SU-DHL-6 (cell line): ENCODE results near the gene RARS1.

ENCODE experiments used
- H2AFZ ChIP-seq: fragments of 200-600 bp; sonication (generic); 2 replicates; pipeline ENCODE4 v1.6.1; 2014; ENCODE audit warnings: low read depth, mild to moderate bottlenecking, moderate library complexity, mixed read lengths, antibody characterized with exemption, low read length; ENCODE audit not compliant: severe bottlenecking
- H3F3A ChIP-seq: fragments of 200-600 bp; shearing (Covaris generic); 2 replicates; pipeline ENCODE4 v1.6.0; 2016; ENCODE audit warnings: antibody characterized with exemption, mild to moderate bottlenecking; ENCODE audit not compliant: insufficient read depth
- H3K27ac ChIP-seq: fragments of 200-600 bp; sonication (generic); 2 replicates; pipeline ENCODE4 v1.5.1; 2016; ENCODE audit warnings: low read depth, mild to moderate bottlenecking, low read length, moderate library complexity, mixed read lengths
- H3K27me3 ChIP-seq: fragments of 200-600 bp; sonication (generic), shearing (Covaris generic); 2 replicates; pipeline ENCODE4 v1.6.0; 2014; ENCODE audit warnings: mild to moderate bottlenecking, low read length
- H3K36me3 ChIP-seq: fragments of 200-600 bp; sonication (generic); 2 replicates; pipeline ENCODE4 v1.6.1; 2014; ENCODE audit warnings: mild to moderate bottlenecking, low read length, mixed read lengths
- H3K4me2 ChIP-seq: fragments of 300-600, 200-600 bp; shearing (Covaris generic), sonication (generic); 2 replicates; pipeline ENCODE4 v1.6.0; 2014; ENCODE audit warnings: low read length, low read depth, mild to moderate bottlenecking; ENCODE audit not compliant: poor library complexity, severe bottlenecking
- H3K4me3 ChIP-seq: fragments of 200-600 bp; sonication (generic); 2 replicates; pipeline ENCODE4 v1.5.1; 2014; ENCODE audit warnings: antibody characterized with exemption, low read length, mild to moderate bottlenecking, mixed read lengths; ENCODE audit not compliant: insufficient read depth, poor library complexity, severe bottlenecking
- H3K79me2 ChIP-seq: fragments of 200-600 bp; sonication (generic); 2 replicates; pipeline ENCODE4 v1.6.1; 2014; ENCODE audit warnings: mild to moderate bottlenecking, low read length, moderate library complexity; ENCODE audit not compliant: insufficient read depth
- H3K9ac ChIP-seq: fragments of 200-600 bp; sonication (generic); 2 replicates; pipeline ENCODE4 v1.7.0; 2014; ENCODE audit warnings: mild to moderate bottlenecking, low read length
- H3K9me2 ChIP-seq: fragments of 200-600 bp; sonication (generic); replicated peaks from 2 replicates; pipeline ENCODE4 v1.6.1; 2014; ENCODE audit warnings: low read length; ENCODE audit not compliant: insufficient read depth
- H3K9me3 ChIP-seq: fragments of 200-600 bp; sonication (generic); 2 replicates; pipeline ENCODE4 v1.6.1; 2014; ENCODE audit warnings: low read length, mixed read lengths; ENCODE audit not compliant: insufficient read depth
- H4K20me1 ChIP-seq: fragments of 200-600 bp; sonication (generic); 2 replicates; pipeline ENCODE4 v1.6.1; 2014; ENCODE audit warnings: low read depth, mild to moderate bottlenecking, antibody characterized with exemption, low read length, moderate library complexity, mixed read lengths
- CTCF ChIP-seq: fragments of 200-600 bp; sonication (generic); IDR thresholded peaks from one replicate; pipeline ENCODE4 v1.5.1; 2017; ENCODE audit warnings: antibody characterized with exemption, mild to moderate bottlenecking, low read length, moderate library complexity; ENCODE audit not compliant: insufficient read depth, poor library complexity, severe bottlenecking
- EZH2phosphoT487 ChIP-seq: fragments of 200-600 bp; sonication (generic), shearing (Covaris generic); conservative IDR thresholded peaks from 2 replicates; pipeline ENCODE4 v1.6.1; 2018; ENCODE audit warnings: mild to moderate bottlenecking, antibody characterized with exemption, low read length, moderate library complexity, mixed read lengths

RARS1 gene

GRCh38 chr5:168482361-168482760 lies 3.9 kb upstream of the RARS1 start:
- TF ChIP-seq CTCF = no peak
- no peak for TF ChIP-seq EZH2phosphoT487
- Histone ChIP-seq H3K9me3 (no peaks in the 10 kb centered on the region), H3K4me2 (no peak overlapping the region), H3K27ac (no peak overlapping the region), H3K9ac (no peak overlapping the region), H3K4me3 (no peak overlapping the region), H4K20me1 (no peaks in the 10 kb centered on the region), H3K79me2 (peaks cover 10% of the 10 kb centered on the region), H3F3A (no peaks in the 10 kb centered on the region), H3K27me3 (no peaks in the 10 kb centered on the region), H3K9me2 (no peaks in the 10 kb centered on the region), H3K36me3 (no peaks in the 10 kb centered on the region), H2AFZ (no peak overlapping the region)

- Histone ChIP-seq H3K36me3 (peaks cover 42% of the 10 kb centered on the region; the same call in 1 of the 2 replicates), H3K9me3 (no peaks in the 10 kb centered on the region), H3K4me3 (no peak overlapping the region), H2AFZ (no peak overlapping the region), H4K20me1 (0 out of 2 replicates have a peak, but pooled peaks cover 6% of the 10 kb centered on the region), H3K9ac (no peak overlapping the region), H3K79me2 (peaks cover 17% of the 10 kb centered on the region), H3K9me2 (no peaks in the 10 kb centered on the region), H3K4me2 (no peak overlapping the region), H3K27me3 (no peaks in the 10 kb centered on the region), H3F3A (no peaks in the 10 kb centered on the region), H3K27ac (no peak overlapping the region)
- no peak for TF ChIP-seq EZH2phosphoT487
- no peak for TF ChIP-seq CTCF
Measured at GRCh38 chr5:168489059-168489458, 2.8 kb downstream of the RARS1 start.

GRCh38 chr5:168494057-168494555 lies 7.8 kb downstream of the RARS1 start:
- no peaks in the 10 kb centered on the region for H3K27me3 ChIP-seq
- H3K9me2 ChIP-seq = no peaks in the 10 kb centered on the region
- H3K79me2 ChIP-seq = no peaks in the 10 kb centered on the region; the same call in 1 of the 2 replicates
- H3F3A ChIP-seq = no peaks in the 10 kb centered on the region
- no peak overlapping the region for H3K9ac ChIP-seq
- no peak overlapping the region for H3K4me2 ChIP-seq
- peaks cover 62% of the 10 kb centered on the region for H3K36me3 ChIP-seq
- no peak overlapping the region for H3K4me3 ChIP-seq
- TF ChIP-seq EZH2phosphoT487 = no peak
- no peak for TF ChIP-seq CTCF
- H4K20me1 ChIP-seq = 0 out of 2 replicates have a peak, but pooled peaks cover 6% of the 10 kb centered on the region
- H3K27ac ChIP-seq = no peak overlapping the region
- no peaks in the 10 kb centered on the region for H3K9me3 ChIP-seq
- no peak overlapping the region for H2AFZ ChIP-seq
